Measurements from ENCODE around the gene ACSM5. TPM values are rescaled to one million over a fixed set of nuclear protein-coding genes. Genes with fewer than 3 reads are reported as not detected.
"Not testable (repeated sequence)": the region's sequence is repeated elsewhere in the genome, so short reads cannot be mapped to it uniquely, and the experiment has no call there.

ACSM5 gene
- total RNA-seq, 1 donor from 2014 or later: 2.3 TPM

DNA sequence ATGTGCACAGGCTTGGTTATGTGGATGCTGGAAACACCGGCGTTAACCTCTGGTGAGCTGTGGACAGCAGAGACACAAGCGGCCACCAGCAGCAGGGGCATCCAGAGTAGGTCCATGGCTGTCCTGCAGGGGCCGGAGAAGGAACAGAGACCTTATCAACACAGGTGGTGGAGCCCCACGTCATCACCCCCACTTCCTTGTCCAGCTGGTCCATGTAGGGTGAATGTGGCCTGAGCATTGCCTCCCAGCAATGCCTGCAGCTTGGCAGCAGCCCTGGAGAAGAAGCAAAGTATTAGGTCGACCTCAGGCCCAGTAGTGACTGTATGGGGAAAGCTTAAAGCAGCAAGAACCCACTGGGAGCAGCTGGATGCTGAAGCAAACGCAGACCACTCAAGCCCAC, 10.1 kb upstream of the ACSM5 start:
- no peak for DNase-seq (ENCODE audit: low spot score)

DNA sequence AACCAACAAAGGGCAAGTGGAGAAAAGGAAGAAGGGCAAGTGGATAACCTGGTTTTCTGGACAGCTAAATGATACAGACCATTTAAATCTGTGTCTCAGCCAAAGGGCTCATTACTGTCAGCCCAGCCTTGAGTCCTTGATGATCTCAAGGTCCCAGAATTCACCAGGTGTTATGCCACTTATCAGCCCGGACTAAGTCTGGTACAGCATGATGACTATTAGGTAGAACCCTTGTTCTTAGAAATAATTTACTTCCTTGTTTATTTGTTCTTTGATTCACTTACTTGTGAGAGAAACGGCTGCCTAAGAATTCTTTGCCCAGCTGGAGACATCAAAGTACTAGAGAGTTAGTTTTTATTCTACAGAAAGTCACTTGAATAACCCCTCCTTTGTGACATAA, 8.3 kb upstream of the ACSM5 start:
- DNase-seq (ENCODE audit: low spot score): no peak

DNA sequence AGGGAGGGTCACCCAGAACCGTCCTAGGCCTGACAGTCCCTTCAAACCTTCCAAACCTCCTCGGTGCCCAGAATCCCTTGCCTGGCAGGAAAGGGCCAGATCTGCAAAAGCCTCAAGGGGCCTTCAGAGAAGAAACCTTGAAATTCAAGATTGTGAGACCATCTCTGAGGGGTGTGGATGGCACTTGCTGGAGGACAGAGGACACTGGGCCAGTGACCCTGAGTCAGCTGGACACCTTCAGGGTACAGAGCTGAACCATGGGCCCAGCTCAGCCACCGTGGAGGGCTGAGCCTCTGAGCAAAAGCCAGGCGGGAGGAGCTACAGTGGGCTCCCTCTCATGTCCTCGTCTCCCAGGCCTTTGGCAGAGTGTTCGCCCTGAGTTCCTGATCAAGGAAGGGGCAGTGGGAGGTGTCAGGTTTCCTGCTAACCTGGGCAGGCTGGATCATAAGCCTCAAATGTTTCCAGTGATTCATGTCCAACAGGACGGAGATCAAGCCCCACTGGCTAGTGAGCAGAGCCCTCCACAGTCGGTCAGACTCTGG, 7.8 kb upstream of the ACSM5 start:
- DNase-seq (ENCODE audit: low spot score): no peak

DNA sequence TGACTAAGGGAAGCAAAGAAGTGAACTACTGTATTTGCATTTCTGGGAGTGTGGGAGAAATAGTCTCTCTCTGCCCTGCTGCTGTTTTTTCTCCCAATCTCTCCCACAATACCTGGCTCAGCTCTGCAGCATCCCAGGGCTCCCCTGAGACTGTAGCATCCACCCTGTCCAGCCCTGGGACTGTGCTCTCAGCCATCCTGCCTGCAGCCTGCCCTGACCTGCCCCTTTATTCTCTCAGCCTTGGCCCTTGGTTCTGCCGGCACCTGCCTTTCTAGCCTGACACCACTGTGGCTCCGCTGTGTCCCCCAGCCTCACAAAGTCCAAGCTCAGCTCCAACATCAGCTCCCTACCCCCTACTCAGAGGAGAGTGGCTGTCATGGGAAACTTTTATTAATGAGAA, 6.7 kb upstream of the ACSM5 start:
- no peak for DNase-seq (ENCODE audit: low spot score)

DNA sequence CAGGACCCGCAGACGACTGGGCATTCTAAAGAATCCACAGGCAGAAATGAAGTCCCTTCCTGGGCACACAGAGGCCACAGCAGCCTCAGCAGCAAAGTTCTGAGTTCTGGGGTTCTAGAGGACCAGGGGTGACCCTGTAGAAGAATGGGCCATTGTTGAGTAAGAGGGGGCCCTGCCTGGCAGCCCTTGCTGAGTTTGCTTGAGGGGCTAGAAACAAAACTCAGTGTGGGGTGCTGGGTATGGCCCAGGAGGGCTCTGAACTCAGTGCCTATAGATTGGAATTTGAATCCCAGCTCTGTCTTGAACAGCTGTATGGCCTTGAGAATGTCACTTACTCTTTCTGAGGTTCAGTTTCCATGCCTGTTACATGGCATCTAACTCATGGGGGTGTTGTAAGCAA, 4.7 kb upstream of the ACSM5 start, which contains the start of gene PDILT:
PDILT (minus strand) TSS at position 101 of the 400 bp plus-strand sequence. CDS start 5,437 bp downstream, outside the sequence.
- DNase-seq (ENCODE audit: low spot score): no peak

DNA sequence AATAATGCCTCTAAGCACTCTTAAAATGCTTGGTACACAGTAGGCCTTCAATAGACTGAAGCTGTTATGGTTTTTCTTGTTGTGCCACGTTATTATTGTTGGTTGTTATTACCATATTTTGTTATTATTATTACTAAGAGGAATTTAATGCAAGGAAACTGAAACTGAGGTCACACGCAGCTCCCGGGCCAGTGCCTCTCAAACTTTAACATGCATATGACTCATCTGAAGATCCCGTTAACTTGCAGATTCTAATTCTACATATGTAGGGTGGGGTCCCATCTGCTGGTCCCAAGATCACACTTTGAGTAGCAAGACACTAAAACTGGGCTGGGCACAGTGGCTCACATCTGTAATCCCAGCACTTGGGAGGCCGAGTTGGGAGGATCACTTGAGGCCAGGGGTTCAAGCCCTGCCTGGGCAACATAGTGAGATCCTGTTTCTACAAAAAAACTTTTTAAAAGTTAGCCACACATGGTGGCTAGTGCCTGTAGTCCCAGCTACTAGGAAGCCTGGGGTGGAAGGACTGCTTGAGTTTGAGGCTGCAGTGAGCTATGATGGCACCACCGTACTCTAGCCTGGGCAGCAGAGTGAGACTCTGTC, 888 bp downstream of the ACSM5 start:
- DNase-seq (ENCODE audit: low spot score): no peak

DNA sequence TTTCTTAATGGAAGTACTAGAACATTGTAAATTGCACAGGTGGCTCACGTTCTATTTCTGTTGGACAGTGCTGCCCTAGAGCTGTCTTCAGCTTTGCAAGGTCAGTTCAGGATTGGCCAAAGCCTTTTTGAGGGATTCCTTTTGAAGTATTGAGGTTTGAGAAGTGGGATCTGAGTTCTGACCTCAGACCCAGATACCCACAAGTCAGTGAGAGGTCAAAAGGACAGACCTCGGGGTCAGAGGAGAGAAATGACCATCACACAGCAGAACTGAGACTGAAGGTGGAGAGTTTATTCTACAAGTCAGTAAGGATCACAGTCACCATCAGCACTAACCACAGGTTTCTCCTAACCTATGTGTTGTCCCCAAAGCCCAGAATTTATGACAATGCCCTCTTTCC, 1.7 kb downstream of the ACSM5 start:
- DNase-seq (ENCODE audit: low spot score): no peak

DNA sequence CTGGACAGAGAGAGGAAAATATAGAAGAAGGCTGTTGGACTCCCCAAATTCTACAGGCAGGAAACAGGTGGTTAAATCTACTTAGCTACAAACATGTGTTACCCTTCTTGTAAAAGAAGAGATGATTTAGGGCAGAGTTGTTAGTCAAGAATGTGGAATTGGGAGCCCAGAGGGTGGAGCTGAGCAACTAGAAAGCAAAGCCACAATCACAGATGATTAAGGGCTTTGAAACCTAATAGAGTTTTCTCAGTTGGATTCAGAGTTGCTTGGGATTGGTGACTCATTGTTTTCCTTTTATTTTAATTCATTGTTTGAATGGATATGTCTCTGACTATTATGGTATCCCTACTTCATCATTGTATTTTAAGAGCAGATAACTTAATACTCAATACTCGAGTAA, 6.2 kb downstream of the ACSM5 start:
- DNase-seq (ENCODE audit: low spot score): no peak

DNA sequence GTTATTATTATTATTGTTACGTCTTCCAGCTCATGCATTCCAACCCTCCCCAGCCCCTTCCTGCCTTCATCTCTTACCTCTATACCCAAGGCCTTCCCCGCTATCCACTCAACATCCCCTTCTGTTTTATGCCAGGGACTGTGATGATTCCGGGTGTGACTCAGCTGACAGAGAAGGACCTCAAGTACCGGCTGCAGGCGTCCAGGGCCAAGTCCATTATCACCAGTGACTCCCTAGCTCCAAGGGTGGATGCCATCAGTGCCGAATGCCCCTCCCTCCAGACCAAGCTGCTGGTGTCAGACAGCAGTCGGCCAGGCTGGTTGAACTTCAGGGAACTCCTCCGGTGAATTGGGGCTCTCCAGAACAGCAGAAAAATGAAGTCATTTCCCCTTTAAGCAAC, 9.8 kb downstream of the ACSM5 start:
- not testable (repeated sequence) for DNase-seq (ENCODE audit: low spot score)

DNA sequence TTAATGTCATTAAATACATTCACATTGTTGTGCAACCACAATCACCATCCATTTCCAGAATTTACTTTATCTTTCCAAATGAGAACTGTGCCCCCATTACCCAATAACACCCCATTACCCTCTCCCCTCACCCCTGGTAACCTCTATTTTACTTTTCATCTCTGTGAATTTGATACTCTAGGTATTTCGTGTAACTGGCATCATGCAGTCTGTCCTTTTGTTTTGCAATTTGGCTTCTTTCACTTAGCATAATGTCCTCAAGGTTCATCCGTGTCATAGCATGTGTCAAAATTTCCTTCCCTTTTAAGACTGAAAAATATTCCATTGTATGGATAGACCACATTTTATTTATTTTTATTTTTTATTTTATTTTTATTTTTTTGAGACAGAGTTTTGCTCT, 12.4 kb downstream of the ACSM5 start:
- DNase-seq (ENCODE audit: low spot score): not testable (repeated sequence)

DNA sequence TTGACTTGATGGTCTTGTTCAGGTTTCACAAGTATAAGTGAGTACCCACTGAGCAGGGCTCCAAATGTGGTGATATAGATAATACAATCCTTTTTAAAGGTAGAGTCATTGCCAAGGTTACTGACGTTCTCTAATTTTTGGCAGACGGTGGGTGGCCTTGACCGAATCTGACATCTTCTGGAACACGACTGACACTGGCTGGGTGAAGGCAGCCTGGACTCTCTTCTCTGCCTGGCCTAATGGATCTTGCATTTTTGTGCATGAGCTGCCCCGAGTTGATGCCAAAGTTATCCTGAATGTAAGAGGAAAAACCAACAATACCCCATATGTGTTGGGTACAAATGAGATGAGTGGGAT, 14.4 kb downstream of the ACSM5 start:
- DNase-seq (ENCODE audit: low spot score): not testable (repeated sequence)

DNA sequence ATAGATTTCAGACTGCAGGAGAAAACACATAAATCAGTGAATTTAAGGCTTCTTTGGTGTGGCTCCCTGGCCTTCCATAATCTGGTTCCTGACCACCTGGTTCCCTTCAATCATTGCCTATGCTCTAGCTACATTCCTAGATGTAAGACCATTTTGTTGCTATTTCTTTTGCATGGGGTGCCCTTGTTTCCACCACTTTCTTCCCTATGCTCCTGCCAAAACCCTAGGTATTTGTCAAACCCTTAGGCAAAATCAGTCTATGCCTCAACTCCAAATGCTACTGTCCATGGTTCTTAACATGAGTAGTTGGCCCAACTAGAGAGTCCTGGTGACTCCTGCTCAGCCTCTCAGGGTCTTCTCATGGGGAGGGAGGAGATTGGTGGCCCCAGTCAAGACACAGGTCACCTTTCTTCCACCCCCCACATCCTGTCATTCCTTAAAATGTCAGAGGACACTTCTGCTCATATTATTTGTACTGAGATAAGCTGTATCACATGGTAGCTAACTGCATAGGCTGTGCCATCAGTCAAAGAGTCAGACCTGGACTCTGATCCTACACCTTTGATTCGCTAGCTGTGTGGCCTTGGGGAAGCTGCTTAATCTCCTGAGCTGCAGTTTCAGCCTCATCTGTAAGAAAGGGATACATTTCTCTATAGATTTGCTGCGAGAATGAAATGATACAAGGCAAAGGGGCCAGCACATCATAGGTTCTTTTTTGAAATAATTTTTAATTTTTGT, 15.0 kb downstream of the ACSM5 start:
- DNase-seq (ENCODE audit: low spot score): no peak

DNA sequence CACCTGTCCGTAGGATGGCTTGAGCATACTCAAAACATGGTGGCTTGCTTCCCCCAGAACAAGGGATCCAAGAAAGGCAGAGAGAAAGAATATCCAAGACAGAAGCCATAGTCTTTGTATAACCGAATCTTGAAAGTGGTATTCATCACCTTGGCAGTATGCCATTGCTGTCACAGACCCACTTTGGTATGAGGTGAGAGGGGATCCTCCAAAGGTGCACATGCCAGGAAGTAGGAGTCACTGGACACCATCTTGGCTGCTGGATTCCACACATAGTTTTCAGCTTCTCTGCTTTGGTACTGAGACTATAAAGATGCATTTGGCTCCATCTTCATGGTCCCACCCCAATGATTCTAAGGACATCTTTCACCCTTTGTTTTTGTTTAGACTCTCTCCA, 18.1 kb downstream of the ACSM5 start:
- DNase-seq (ENCODE audit: low spot score): not testable (repeated sequence)

DNA sequence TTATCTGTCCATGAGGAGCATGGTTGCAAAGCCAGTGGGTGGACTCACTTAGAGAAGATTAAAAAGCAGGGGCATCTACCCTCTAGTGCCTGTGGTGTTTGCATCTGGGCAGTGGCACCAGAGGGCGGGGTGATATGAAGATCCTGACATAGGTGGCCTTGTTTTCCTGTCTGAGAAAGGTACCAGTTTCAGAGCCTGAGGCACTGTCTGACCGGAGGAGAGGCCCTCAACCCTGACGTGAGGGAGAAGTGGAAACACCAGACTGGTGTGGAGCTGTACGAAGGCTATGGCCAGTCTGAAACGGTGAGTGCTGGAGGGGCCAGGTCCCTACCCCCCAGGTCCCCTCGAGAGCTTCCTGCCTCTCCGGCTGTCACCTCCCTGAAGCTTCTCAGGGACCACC, 20.2 kb downstream of the ACSM5 start:
- DNase-seq (ENCODE audit: low spot score): not testable (repeated sequence)

DNA sequence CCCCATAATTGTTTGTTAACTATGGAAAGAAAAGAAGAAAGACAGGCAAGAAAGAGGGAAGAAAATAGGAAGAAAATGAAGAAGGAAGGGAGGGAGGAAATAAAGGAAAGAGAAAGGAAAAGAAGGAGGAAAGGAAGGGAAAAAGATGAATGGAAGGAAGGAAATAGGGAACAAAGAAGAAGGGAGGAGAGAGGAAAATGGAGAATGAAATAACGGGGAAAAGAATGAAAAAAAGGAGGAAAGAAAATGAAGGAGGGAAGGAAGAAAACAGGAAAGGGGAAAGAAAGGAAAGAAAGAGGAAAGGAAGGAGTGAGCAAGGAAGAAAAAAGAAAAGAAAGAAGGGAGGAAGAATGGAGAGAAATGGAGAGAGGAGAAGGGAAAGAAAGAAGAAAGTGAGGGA, 21.1 kb downstream of the ACSM5 start:
- not testable (repeated sequence) for DNase-seq (ENCODE audit: low spot score)

DNA sequence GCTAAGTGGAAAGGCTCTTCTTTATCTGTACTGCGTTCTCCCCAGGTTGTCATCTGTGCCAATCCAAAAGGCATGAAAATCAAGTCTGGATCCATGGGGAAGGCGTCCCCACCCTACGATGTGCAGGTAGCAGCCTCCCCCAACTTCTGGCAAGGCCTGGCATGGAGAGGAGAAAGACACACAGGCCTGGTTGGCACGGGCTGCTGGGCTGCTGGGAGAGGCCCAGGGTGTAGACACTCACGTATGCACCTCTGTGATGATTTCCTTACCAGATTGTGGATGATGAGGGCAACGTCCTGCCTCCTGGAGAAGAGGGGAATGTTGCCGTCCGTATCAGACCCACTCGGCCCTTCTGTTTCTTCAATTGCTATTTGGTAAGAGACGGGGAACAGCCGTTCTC, 21.6 kb downstream of the ACSM5 start:
- no peak for DNase-seq (ENCODE audit: low spot score)

DNA sequence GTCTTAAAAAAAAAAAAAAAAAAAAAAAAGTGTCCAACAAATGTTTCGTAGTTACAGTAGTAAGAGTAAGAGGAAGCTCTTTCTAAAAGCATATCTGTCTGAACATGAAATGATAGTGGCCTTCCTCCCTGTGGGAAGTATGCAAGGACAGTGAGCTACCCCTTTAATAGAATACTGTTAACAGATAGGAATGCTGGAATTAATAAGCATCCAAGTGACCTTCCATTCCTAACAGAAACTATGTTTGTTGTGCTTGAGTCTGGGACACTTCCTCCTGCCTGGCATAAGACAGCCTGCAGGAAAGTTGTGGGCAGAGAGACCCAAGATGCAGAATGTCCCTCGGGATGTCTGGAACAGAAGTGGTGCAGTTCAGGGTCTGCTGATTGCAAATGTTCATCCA, 29.6 kb downstream of the ACSM5 start:
- DNase-seq (ENCODE audit: low spot score): not testable (repeated sequence)

DNA sequence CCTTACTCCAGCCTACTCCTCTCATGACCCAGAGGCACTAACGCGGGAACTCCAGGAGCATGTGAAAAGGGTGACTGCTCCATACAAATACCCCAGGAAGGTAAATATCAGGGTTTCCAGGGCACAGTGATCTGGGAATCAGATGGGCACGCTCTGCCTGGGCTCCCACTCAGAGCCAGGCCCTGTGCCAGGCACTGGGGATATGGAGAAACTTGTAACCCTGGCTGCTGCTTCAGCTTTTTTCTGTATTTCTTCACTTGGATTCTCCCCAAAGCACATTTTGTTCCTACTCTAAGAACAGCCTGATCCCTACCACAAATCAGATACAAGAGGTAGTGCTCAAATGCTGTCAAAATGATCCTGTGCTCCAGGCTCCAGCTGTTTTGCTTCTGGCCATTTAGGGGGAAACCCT, 30.5 kb downstream of the ACSM5 start:
- not testable (repeated sequence) for DNase-seq (ENCODE audit: low spot score)

DNA sequence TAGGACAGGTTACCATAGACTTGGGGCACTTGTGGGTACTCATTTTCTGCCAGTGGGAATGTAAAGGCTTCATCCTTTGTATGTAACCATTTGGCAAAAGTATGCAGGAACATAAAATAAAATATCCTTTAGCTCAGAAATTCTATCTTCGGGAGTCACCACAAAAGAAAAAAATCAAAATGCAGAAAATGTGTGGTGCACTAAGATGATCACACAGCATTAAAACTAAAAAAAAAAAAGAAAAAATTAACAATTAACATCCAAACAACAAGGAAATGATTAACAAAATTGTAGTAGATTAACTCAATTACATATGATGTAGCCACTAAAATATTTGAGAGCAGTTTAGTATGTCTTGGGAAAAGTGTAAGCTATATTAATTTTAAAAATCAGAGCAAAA, 31.4 kb downstream of the ACSM5 start:
- not testable (repeated sequence) for DNase-seq (ENCODE audit: low spot score)

DNA sequence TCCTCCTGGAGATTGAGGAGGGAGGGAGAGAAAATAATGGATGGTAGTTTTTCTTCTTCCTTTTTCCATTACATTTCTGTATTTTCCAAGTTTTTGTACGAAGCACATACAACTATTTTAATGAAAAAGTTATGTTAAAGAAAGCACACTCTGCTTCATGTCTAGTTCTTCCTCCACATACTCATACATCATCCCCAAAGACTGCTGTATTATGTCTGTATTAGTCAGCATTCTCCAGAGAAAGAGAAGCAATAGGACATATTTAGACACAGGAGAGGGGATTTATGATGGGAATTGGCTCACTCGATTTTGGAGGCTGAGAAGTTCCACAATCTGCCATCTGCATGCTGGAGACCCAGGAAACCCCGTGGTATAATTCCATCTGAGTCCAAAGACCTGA, 31.9 kb downstream of the ACSM5 start:
- DNase-seq (ENCODE audit: low spot score): no peak

DNA sequence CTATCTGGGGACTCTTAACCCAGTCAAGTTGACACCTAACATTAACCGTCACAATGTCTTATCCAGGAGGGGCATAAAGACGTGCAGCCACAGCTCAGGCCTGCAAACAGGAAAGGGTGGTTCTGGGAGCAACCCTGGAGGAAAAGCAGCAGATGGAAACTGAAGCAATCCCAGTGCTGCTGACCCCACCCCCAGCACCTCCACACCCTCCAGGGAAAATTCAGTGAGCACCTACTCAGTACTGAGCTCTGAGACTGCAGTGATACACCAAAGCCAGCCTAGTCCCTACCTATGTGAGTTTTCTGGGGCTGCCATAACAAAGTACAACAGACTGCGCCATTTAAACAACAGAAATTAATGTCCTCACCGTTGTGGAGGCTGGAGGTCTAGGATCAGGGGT, 32.5 kb downstream of the ACSM5 start:
- DNase-seq (ENCODE audit: low spot score): not testable (repeated sequence)

DNA sequence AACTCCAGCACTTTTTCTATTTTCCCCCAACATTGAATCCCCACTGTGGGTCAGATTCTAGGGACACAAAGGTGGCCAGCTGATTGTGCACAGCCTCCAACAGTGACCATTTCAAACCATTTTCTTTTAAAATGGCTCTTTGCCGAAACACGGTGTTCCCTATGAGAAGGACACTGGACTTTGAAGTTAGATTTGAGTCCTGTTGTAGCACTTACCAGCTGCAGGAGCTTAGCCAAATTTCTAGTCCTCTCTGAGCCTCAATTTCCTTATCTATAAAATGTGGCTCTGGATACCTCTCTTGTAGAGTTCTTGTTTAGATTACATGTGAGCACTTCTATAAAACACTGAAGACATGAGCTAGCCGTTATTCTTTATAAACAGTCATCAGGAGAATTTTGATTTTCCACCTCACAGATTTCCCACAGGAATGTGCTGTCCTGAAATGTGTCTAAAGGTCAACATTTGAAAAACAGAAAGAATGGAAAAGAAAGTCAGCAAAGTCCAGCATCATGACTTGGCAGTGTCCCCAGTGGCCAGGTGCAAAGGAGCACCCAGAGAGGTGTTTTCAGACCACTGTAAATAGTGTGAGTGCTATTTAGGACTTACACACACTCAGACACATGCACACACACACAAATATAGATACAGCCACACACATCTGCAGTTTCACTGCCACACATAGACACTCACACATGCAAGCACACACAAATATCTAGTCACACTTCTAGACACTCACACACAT, 37.5 kb downstream of the ACSM5 start:
- DNase-seq (ENCODE audit: low spot score): not testable (repeated sequence)

DNA sequence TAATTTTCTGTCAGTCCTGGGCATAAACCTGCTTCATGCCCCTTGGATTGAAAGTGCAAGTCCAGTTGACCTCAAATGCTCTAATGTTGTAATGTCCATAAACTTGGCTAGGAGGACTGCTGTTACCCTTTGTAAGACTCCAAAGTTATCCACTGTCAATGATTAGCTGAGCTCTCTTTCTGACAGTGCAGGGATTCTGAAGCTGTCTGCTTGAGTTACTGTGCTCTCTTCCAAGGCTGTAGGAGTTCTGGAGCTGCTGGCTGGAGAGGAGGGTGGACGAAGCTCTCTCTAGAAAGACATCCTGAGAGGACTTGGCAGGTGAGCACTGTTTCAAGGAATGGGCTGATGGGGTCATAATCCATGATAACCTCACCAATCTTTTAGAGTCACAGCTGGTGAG, 42.0 kb downstream of the ACSM5 start, which contains the start of gene ACSM2A:
ACSM2A (plus strand) TSS at position 158 of the 400 bp plus-strand sequence. CDS start 8,594 bp downstream, outside the sequence.
- DNase-seq (ENCODE audit: low spot score): not testable (repeated sequence)
